ENCODE results near the gene HES3. TPM values are rescaled to one million over a fixed set of nuclear protein-coding genes. Genes with fewer than 3 reads are reported as not detected.
A peak's percentile ranks its signal among the peaks of the same experiment; 100 is the strongest.

HES3 gene, protein sequence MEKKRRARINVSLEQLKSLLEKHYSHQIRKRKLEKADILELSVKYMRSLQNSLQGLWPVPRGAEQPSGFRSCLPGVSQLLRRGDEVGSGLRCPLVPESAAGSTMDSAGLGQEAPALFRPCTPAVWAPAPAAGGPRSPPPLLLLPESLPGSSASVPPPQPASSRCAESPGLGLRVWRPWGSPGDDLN
- total RNA-seq (not detected in 2 replicates), polyA plus RNA-seq (not detected in 2 replicates)

GRCh38 chr1:6243993-6244392 is at the start of gene HES3:
Gene HES3 (plus strand): TSS chr1:6244179. CDS start chr1:6244366, 187 bp downstream.
- peaks cover 99% of the 10 kb centered on the region for H3K27me3 ChIP-seq
- no peak within 1 kb of the TSS for H3K27ac ChIP-seq
- TF ChIP-seq, protein P1, sequence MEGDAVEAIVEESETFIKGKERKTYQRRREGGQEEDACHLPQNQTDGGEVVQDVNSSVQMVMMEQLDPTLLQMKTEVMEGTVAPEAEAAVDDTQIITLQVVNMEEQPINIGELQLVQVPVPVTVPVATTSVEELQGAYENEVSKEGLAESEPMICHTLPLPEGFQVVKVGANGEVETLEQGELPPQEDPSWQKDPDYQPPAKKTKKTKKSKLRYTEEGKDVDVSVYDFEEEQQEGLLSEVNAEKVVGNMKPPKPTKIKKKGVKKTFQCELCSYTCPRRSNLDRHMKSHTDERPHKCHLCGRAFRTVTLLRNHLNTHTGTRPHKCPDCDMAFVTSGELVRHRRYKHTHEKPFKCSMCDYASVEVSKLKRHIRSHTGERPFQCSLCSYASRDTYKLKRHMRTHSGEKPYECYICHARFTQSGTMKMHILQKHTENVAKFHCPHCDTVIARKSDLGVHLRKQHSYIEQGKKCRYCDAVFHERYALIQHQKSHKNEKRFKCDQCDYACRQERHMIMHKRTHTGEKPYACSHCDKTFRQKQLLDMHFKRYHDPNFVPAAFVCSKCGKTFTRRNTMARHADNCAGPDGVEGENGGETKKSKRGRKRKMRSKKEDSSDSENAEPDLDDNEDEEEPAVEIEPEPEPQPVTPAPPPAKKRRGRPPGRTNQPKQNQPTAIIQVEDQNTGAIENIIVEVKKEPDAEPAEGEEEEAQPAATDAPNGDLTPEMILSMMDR (IDR thresholded peaks at IDR 0.05; ENCODE audit: low read depth, low read length), result no peak
- no peak within 1 kb of the TSS for H3K4me3 ChIP-seq
- no peak for DNase-seq (ENCODE audit: low read depth in 1 of 2, low spot score in 1 of 2)
- H3K36me3 ChIP-seq, result no peaks in the 10 kb centered on the region
- H3K4me1 ChIP-seq (ENCODE audit: low read depth), result peaks cover 17% of the 10 kb centered on the region
- no peaks in the 10 kb centered on the region for H3K9me3 ChIP-seq (ENCODE audit: low read depth)

- Histone ChIP-seq H3K36me3 (peaks cover 30% of the 10 kb centered on the region), H3K27ac (no peak overlapping the region)
Measured at GRCh38 chr1:6197746-6198427, 46.1 kb upstream of the HES3 start.

DNA sequence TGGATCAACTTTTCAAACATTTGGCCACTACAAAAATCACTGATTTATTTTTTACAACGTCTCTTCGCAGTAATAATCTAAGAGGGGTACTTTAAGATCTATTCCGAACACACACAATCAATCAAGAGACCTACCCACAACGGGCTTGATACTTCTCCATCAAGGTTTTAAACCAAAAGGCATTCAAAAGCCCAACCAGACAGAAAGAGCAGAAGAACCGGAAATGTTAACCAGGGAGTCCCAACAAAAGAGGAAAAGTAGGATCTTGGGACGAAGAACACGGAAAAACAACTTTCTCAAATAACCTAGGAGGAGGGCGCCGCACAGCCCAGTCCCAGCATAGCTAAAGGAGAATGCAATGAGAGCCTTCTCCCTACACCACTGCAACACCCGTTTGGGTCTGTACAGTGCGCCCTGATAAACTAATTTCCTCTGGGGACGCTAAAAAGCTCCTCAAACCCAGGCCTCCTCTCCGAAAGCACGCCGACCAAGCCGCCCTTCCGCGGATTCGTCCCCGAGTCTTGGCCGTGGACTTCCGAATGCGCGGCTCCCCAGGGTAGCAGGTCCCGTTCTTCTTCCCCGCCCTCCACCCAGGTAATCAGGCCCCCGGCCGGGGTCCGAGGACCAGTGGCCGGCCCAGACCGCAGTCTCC is 45.2 kb upstream of the HES3 start:
- H3K36me3 ChIP-seq, result peaks cover 23% of the 10 kb centered on the region
- no peak for DNase-seq (ENCODE audit: low read depth in 1 of 2, low spot score in 1 of 2)
- peaks cover 14% of the 10 kb centered on the region for H3K4me1 ChIP-seq (ENCODE audit: low read depth)
- peak overlapping the region; percentile 99 for H3K4me3 ChIP-seq
- TF ChIP-seq, protein P1 (IDR thresholded peaks at IDR 0.05; ENCODE audit: low read depth, low read length), result no peak
- H3K27ac ChIP-seq, result peak overlapping the region; percentile 91
- H3K27me3 ChIP-seq, result no peaks in the 10 kb centered on the region
- H3K9me3 ChIP-seq (ENCODE audit: low read depth), result no peaks in the 10 kb centered on the region

More at GRCh38 chr1:6197746-6198427, 46.1 kb upstream of the HES3 start:
- Histone ChIP-seq H3K27me3 (no peaks in the 10 kb centered on the region), H3K9me3 (ENCODE audit: low read depth) (no peaks in the 10 kb centered on the region), H3K4me3 (peak overlapping the region; percentile 99), H3K4me1 (ENCODE audit: low read depth) (peaks cover 14% of the 10 kb centered on the region)
- TF ChIP-seq, protein P1 (IDR thresholded peaks at IDR 0.05; ENCODE audit: low read depth, low read length), result no peak
- no peak for DNase-seq (ENCODE audit: low read depth in 1 of 2, low spot score in 1 of 2)

GRCh38 chr1:6199298-6200187 is 44.4 kb upstream of the HES3 start, which contains the start of gene RPL22:
Gene RPL22 (minus strand): TSS chr1:6199595. CDS start chr1:6199573, 22 bp downstream.
- H3K36me3 ChIP-seq, result peaks cover 15% of the 10 kb centered on the region
- no peaks in the 10 kb centered on the region for H3K27me3 ChIP-seq
- H3K4me3 ChIP-seq, result peak within 1 kb of the TSS; percentile 99
- no peaks in the 10 kb centered on the region for H3K9me3 ChIP-seq (ENCODE audit: low read depth)
- peak within 1 kb of the TSS; percentile 91 for H3K27ac ChIP-seq
- peaks cover 15% of the 10 kb centered on the region for H3K4me1 ChIP-seq (ENCODE audit: low read depth)
- peak; percentile 99 to 100 for DNase-seq (ENCODE audit: low read depth in 1 of 2, low spot score in 1 of 2)
- TF ChIP-seq, protein P1 (IDR thresholded peaks at IDR 0.05; ENCODE audit: low read depth, low read length), result no peak
